ENCODE results near the gene CCL16. TPM values are rescaled to one million over a fixed set of nuclear protein-coding genes. Genes with fewer than 3 reads are reported as not detected.

Gene CCL16
- total RNA-seq, 1 donor from 2014 or later, result not detected

DNA sequence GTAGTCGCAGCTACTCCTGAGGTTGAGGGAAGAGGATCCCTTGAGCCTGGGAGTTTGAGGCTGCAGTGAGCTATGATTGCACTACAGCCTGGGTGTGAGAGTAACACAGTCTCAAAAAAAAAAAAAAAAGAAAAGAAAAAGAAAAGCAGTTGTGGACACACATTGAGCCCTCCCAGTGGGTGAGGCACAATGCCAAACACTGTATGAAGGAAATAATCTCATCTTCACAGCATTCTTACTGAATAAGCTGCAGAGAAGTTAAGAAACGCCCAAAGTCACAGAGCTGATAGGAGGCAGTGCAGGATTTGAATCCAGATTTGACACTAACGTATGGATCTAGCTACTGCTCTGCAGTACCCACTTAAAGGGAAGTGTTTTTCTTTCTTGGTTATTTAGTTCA is 31.9 kb downstream of the CCL16 start:
- no peak overlapping the region for H3K4me3 Mint-ChIP-seq (ENCODE audit: unreplicated experiment)
- no peaks in the 10 kb centered on the region for H3K9me3 Mint-ChIP-seq (ENCODE audit: unreplicated experiment)
- no peak overlapping the region for H3K27ac Mint-ChIP-seq (ENCODE audit: unreplicated experiment)
- peaks cover 27% of the 10 kb centered on the region for H3K27me3 Mint-ChIP-seq (ENCODE audit: unreplicated experiment)
- no peak for DNase-seq (ENCODE audit: extremely low spot score, unreplicated experiment)
- TF ChIP-seq, protein P1, sequence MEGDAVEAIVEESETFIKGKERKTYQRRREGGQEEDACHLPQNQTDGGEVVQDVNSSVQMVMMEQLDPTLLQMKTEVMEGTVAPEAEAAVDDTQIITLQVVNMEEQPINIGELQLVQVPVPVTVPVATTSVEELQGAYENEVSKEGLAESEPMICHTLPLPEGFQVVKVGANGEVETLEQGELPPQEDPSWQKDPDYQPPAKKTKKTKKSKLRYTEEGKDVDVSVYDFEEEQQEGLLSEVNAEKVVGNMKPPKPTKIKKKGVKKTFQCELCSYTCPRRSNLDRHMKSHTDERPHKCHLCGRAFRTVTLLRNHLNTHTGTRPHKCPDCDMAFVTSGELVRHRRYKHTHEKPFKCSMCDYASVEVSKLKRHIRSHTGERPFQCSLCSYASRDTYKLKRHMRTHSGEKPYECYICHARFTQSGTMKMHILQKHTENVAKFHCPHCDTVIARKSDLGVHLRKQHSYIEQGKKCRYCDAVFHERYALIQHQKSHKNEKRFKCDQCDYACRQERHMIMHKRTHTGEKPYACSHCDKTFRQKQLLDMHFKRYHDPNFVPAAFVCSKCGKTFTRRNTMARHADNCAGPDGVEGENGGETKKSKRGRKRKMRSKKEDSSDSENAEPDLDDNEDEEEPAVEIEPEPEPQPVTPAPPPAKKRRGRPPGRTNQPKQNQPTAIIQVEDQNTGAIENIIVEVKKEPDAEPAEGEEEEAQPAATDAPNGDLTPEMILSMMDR (IDR thresholded peaks at IDR 0.05), result no peak
- H3K4me1 Mint-ChIP-seq (ENCODE audit: unreplicated experiment), result no peaks in the 10 kb centered on the region
- no peaks in the 10 kb centered on the region for H3K36me3 Mint-ChIP-seq (ENCODE audit: unreplicated experiment)

DNA sequence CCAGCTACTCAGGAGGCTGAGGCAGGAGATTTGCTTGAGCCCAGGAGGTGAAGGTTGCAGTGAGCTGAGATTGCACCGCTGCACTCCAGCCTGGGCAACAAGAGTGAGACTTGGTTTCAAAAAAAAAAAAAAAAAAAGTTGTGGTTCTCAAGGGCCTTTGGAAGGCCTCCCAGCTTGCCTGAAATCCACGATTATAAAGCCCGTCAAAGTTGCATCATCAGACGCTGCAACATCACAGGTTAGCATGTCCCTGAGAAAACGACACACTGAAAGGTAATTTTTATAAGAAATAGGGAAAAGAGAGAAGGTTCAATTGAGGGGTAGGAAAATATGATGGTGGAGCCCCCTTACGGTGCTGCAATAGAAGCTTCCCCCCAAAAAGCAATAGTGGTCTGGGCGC is 33.2 kb downstream of the CCL16 start:
- no peak for DNase-seq (ENCODE audit: extremely low spot score, unreplicated experiment)
- Mint-ChIP-seq H3K27me3 (ENCODE audit: unreplicated experiment) (peaks cover 15% of the 10 kb centered on the region), H3K27ac (ENCODE audit: unreplicated experiment) (no peak overlapping the region), H3K9me3 (ENCODE audit: unreplicated experiment) (no peaks in the 10 kb centered on the region), H3K4me3 (ENCODE audit: unreplicated experiment) (no peak overlapping the region), H3K4me1 (ENCODE audit: unreplicated experiment) (no peaks in the 10 kb centered on the region), H3K36me3 (ENCODE audit: unreplicated experiment) (no peaks in the 10 kb centered on the region)
- TF ChIP-seq, protein P1 (IDR thresholded peaks at IDR 0.05), result no peak

DNA sequence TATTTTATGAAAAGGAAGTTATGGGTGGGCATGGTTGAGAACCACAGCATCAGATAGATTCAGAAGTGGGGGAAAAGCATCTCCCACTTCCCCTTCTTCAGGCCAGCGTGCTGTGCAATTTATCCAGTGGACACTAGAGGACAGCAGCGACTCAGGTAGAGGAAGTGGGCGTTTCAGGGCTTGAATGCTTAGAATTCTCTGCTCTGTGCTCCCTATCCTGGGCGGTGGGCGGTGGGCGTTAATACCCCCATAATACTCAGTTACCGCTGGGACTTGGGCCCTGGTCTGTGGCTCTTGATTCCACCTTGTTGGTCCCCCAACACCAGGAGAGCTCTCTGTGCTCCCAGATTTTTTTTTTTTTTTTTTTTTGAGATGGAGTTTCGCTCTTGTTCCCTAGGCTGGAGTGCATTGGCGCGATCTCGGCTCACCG is 34.1 kb downstream of the CCL16 start:
- TF ChIP-seq, protein P1 (IDR thresholded peaks at IDR 0.05), result peak; percentile 78
- Mint-ChIP-seq H3K4me3 (ENCODE audit: unreplicated experiment) (no peak overlapping the region), H3K27me3 (ENCODE audit: unreplicated experiment) (peaks cover 6% of the 10 kb centered on the region), H3K4me1 (ENCODE audit: unreplicated experiment) (no peaks in the 10 kb centered on the region), H3K9me3 (ENCODE audit: unreplicated experiment) (no peaks in the 10 kb centered on the region), H3K27ac (ENCODE audit: unreplicated experiment) (no peak overlapping the region), H3K36me3 (ENCODE audit: unreplicated experiment) (no peaks in the 10 kb centered on the region)
- peak; percentile 68 for DNase-seq (ENCODE audit: extremely low spot score, unreplicated experiment)

DNA sequence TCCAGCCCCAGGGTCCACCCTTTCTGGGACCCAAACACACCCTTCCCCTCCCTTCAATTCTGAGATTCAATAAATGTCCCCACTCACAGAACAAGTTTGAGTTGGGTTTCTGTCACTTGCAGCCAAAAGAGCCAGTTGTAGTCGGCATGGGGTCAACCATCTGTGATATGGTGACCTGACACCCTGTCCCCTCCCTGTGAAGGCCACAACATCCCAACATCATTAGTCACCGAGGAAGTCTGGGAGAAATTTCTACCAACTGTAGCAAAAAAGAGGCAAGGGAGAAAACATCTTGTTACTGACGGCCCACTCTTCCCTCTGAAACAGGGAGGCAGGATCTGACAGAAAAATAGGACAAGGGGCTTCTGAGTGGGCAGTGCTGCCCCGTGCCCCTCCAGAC is 37.1 kb downstream of the CCL16 start:
- Mint-ChIP-seq H3K4me3 (ENCODE audit: unreplicated experiment) (no peak overlapping the region), H3K9me3 (ENCODE audit: unreplicated experiment) (no peaks in the 10 kb centered on the region), H3K4me1 (ENCODE audit: unreplicated experiment) (no peaks in the 10 kb centered on the region), H3K36me3 (ENCODE audit: unreplicated experiment) (no peaks in the 10 kb centered on the region), H3K27me3 (ENCODE audit: unreplicated experiment) (peaks cover 6% of the 10 kb centered on the region), H3K27ac (ENCODE audit: unreplicated experiment) (no peak overlapping the region)
- DNase-seq (ENCODE audit: extremely low spot score, unreplicated experiment), result no peak
- TF ChIP-seq, protein P1 (IDR thresholded peaks at IDR 0.05), result no peak

DNA sequence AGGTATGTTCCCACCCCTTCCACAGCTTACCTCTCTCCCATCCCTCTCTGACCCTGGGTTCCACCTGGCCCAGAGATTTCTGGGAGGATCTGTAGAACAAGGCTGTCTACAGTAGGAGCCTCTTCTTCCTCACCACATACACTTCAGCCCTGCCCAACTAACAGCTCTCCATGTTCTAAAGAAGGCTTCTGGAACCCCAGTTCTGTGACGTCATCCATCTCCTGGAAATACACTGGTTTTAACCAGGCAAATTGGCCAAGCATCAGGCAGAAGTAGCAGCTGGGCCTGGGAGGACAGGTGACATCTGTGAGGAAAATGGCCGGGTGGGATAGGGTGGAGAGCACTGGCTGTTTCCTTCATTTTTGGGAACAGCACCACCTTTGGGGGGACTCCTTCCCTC is 37.8 kb downstream of the CCL16 start, which contains the start of gene LYZL6:
TSS of gene LYZL6 (minus strand) at position 177 of the 400 bp plus-strand sequence. CDS start 4,357 bp downstream, outside the sequence.
- H3K27me3 Mint-ChIP-seq (ENCODE audit: unreplicated experiment), result peaks cover 6% of the 10 kb centered on the region
- TF ChIP-seq, protein P1 (IDR thresholded peaks at IDR 0.05), result no peak
- no peak within 1 kb of the TSS for H3K27ac Mint-ChIP-seq (ENCODE audit: unreplicated experiment)
- no peak for DNase-seq (ENCODE audit: extremely low spot score, unreplicated experiment)
- no peak within 1 kb of the TSS for H3K4me3 Mint-ChIP-seq (ENCODE audit: unreplicated experiment)
- H3K9me3 Mint-ChIP-seq (ENCODE audit: unreplicated experiment), result no peaks in the 10 kb centered on the region
- no peaks in the 10 kb centered on the region for H3K36me3 Mint-ChIP-seq (ENCODE audit: unreplicated experiment)
- H3K4me1 Mint-ChIP-seq (ENCODE audit: unreplicated experiment), result no peaks in the 10 kb centered on the region
